NCI-H82 treated with DMSO at 0.1 percent for 48 hours (cell line): Measurements from ENCODE around the gene NR3C2.
"Not testable (repeated sequence)": the region's sequence is repeated elsewhere in the genome, so short reads cannot be mapped to it uniquely, and the experiment has no call there.

ENCODE experiments used
- DNase-seq: peaks from one replicate; lab custom pipeline; 2025; ENCODE audit not compliant: unreplicated experiment; lab: John Stamatoyannopoulos, UW

Gene NR3C2

GRCh38 chr4:148225639-148226038 lies 216.6 kb downstream of the NR3C2 start:
- no peak for DNase-seq

GRCh38 chr4:148224476-148224875 lies 217.7 kb downstream of the NR3C2 start:
- no peak for DNase-seq

GRCh38 chr4:148222991-148223660 lies 219.1 kb downstream of the NR3C2 start:
- DNase-seq: no peak

GRCh38 chr4:148216866-148217814 lies 225.1 kb downstream of the NR3C2 start:
- DNase-seq: no peak

- no peak for DNase-seq
Measured at GRCh38 chr4:148216321-148216720, 225.9 kb downstream of the NR3C2 start.

- no peak for DNase-seq
Measured at GRCh38 chr4:148215202-148215601, 227.0 kb downstream of the NR3C2 start.

GRCh38 chr4:148214529-148215166 lies 227.6 kb downstream of the NR3C2 start:
- DNase-seq: no peak

- no peak for DNase-seq
Measured at GRCh38 chr4:148211533-148211932, 230.7 kb downstream of the NR3C2 start.

GRCh38 chr4:148210661-148211060 lies 231.6 kb downstream of the NR3C2 start:
- no peak for DNase-seq

GRCh38 chr4:148207068-148207467 lies 235.1 kb downstream of the NR3C2 start:
- no peak for DNase-seq

- DNase-seq: no peak
Measured at GRCh38 chr4:148205476-148205875, 236.7 kb downstream of the NR3C2 start.

GRCh38 chr4:148204892-148205291 lies 237.3 kb downstream of the NR3C2 start:
- DNase-seq: no peak

GRCh38 chr4:148204171-148204570 lies 238.0 kb downstream of the NR3C2 start:
- DNase-seq: no peak

- peak; percentile 28 for DNase-seq
Measured at GRCh38 chr4:148203056-148203898, 238.9 kb downstream of the NR3C2 start.

GRCh38 chr4:148200960-148201359 lies 241.3 kb downstream of the NR3C2 start:
- no peak for DNase-seq

- DNase-seq: peak; percentile 67
Measured at GRCh38 chr4:148196164-148196563, 246.1 kb downstream of the NR3C2 start.

GRCh38 chr4:148192526-148192925 lies 249.7 kb downstream of the NR3C2 start:
- no peak for DNase-seq

- DNase-seq: not testable (repeated sequence)
Measured at GRCh38 chr4:148187454-148188222, 254.6 kb downstream of the NR3C2 start.

- no peak for DNase-seq
Measured at GRCh38 chr4:148184922-148185321, 257.3 kb downstream of the NR3C2 start.
